ENCODE data around the gene CDH13.
A peak's percentile ranks its signal among the peaks of the same experiment; 100 is the strongest.

Gene CDH13

DNA sequence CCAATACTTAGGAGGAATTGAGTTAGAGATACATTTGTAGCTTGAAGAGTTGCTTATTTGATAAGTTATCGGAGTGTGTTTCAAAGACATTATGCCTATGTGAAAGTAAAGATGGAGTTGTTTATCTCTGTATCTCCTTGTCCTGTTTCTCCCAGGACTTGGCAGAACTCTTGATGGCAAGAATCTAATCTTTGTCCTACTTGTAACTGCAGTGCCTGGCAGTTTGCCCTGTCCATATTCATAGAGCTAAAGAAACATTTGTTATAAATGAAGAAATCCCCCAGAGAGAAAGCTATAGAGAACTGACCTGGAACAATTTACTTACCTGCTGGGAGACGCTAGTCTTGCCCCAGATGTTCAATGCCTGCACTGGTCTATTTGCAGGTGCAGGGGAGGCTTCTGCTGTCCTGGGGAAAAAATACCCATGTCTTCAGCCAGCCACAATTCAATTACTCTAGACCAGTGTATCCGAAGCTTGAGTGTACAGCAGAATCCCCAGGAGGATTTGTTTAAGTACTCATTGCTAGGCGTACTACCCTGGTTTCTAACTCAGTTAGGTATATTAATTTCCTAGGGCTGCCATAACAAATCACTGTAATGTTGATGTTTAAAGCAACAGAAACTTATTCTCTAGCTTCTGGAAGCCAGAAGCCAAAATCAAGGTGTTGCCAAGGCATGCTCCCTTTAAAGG lies 771.0 kb downstream of the CDH13 start:
- no peak for DNase-seq

DNA sequence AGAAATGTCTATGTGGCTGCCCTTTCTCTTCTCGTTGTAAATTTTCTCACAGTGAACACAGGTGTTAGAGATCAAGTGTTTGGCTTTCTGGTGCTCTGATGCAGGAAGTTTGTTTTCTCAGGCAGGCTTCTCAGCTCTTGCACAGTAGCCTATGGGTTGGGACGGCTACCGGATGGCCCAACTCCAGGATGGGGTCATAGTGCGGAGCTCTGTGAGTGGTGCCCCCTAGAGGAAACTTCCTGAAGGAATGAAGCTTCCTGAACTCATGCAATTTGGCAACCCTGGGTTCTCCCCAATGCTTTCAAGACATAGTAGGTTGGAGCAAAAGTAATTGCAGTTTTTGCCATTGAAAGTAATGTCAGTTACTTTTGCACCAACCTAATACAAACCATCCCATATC lies 773.5 kb downstream of the CDH13 start:
- DNase-seq, result no peak

- no peak for DNase-seq
These were observed 775.5 kb downstream of the CDH13 start for GRCh38 chr16:83402160-83402814.

GRCh38 chr16:83402967-83403366 lies 776.2 kb downstream of the CDH13 start:
- peak; percentile 30 for DNase-seq

DNA sequence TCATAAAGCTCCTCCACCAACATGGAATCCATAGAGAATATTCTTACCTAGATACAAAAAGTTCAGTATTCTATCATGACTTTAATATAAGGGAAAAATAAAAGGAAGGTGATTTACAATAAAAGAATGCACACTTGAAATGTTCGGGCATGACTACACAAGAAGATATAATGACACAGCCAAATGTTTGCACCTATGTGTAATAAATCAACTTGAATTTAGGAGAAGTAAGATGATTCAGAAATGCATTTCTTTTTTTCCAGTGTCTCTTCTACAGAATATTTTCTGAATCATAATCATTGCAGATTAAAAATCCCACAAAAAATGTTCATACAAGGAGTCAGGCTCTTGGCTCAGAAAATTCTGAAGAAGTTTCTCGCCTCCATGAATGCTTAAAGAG lies 777.0 kb downstream of the CDH13 start:
- DNase-seq, result no peak

- DNase-seq, result no peak
These were observed 777.5 kb downstream of the CDH13 start for GRCh38 chr16:83404261-83404660.

DNA sequence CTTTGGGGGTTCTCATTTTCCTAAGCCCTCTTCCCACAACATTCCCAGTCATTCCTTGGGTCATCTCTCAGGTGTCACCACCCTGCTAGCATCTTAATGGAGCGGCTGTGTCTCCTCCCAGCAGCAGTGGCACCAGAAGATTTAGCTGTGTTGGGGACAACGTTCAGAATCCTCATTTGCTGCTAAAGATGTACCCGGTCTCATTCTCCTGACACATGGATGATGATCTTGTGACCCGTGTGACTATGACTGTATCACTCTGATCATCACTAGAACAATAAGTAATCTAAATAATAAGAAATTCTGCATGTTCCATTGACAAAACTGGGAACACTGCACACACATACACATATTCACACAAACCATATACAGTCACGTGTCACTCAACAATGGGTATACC lies 781.2 kb downstream of the CDH13 start:
- DNase-seq, result no peak

DNA sequence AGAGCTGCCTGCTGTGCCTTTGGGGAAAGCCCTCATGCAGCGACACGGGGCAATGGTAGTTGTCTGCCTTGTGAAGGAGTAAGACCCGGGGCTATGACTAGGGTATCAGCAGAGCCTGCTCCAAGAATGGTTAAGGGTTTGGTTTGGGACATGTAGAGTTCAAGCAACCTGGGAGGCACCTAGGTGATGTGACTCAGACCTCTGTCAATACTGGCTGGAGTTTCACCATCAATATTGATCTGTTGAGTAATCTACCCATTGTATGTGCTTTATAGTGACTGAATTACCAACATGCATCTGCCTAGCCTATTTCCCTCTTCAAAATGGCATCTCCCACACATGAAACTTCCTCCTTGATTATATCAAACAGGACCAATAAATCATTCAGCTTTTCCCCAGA lies 782.6 kb downstream of the CDH13 start:
- DNase-seq, result no peak

- no peak for DNase-seq
These were observed 791.8 kb downstream of the CDH13 start for GRCh38 chr16:83418565-83418964.

GRCh38 chr16:83420206-83420760 lies 793.5 kb downstream of the CDH13 start:
- DNase-seq, result no peak

DNA sequence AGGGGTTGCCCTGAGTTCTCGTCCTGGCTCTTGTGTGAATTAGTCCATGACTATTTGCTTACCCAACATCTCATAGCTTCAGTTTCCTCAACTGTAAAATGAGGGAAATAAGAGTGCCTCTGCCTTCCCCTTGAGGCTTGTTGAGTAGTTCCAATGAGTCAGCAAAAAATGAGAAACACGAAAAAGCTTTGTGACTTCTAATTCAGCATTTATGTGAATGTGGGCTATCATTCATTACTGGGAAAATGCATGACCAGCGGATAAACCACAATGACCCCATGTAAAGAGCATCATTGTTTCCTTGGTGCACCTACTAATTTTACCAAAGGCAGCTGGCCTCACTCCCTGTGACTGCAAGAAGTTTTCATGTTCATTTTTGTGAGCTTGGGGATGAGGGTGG lies 806.4 kb downstream of the CDH13 start:
- DNase-seq, result no peak

- DNase-seq, result no peak
These were observed 810.3 kb downstream of the CDH13 start for GRCh38 chr16:83437036-83437435.

DNA sequence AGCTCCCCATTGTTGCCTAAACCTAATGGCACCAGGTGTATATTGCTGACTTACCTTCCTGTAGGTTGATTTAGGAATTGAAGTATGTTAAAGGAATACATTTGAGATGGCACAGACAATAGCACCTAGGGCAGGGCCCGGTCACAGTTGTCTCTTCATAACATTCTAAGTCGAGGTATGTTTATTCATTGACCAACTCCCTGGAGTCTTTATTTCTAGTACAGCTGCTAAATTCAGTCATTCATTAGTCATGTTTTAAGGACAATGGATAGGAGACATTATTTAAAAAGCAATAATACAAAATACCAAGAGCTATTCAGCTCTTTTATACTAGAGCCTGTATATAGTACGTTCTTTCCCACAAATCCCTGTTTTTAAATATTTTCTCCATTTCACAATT lies 811.6 kb downstream of the CDH13 start:
- no peak for DNase-seq

GRCh38 chr16:83439412-83439811 lies 812.6 kb downstream of the CDH13 start:
- DNase-seq, result no peak

GRCh38 chr16:83441517-83441916 lies 814.7 kb downstream of the CDH13 start:
- DNase-seq, result no peak

- DNase-seq, result no peak
These were observed 817.2 kb downstream of the CDH13 start for GRCh38 chr16:83443972-83444371.

- DNase-seq, result no peak
These were observed 820.8 kb downstream of the CDH13 start for GRCh38 chr16:83447560-83447959.

- DNase-seq, result no peak
These were observed 823.1 kb downstream of the CDH13 start for GRCh38 chr16:83449861-83450260.

DNA sequence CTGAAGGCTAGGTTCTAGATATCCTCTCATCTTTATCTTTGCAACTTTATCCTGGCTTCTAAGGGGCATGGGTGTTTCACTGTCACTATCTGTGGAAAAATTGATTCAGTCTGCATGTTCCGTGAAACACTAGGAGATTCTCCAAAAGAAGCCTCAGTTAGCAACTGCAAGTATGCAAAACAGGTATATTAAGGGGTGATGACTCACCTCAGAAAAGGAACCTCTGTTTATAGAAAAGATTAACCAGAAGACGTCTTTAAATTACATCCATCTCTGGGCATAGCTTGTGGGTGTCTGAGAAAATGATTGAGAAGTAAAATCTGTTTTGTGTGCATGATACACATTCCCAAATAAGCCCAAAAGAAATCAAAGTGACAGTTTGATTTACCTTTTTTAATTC lies 827.2 kb downstream of the CDH13 start:
- DNase-seq, result no peak

DNA sequence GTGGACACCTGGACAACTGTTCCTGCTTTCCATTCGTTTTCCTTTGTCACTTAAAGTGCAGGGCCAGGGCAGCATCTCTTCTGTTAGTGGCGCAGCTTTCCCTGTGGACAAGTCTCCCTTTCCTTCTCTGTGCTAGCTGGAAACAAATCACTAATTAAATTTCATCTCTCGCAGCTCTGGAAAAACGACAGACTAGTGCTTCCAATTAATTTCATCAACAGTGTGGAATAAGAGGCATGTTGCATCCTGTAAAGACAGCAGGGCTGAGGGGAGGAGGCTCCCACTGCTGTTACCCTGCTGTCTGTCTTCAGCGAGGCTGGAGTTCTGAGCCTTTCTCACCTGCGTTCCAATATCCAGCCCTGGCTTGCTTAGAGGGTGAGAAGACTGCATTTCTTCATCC lies 828.9 kb downstream of the CDH13 start:
- DNase-seq, result no peak

- DNase-seq, result no peak
These were observed 830.2 kb downstream of the CDH13 start for GRCh38 chr16:83456934-83457333.

- DNase-seq, result no peak
These were observed 831.8 kb downstream of the CDH13 start for GRCh38 chr16:83458612-83459011.

- no peak for DNase-seq
These were observed 838.2 kb downstream of the CDH13 start for GRCh38 chr16:83464991-83465390.

DNA sequence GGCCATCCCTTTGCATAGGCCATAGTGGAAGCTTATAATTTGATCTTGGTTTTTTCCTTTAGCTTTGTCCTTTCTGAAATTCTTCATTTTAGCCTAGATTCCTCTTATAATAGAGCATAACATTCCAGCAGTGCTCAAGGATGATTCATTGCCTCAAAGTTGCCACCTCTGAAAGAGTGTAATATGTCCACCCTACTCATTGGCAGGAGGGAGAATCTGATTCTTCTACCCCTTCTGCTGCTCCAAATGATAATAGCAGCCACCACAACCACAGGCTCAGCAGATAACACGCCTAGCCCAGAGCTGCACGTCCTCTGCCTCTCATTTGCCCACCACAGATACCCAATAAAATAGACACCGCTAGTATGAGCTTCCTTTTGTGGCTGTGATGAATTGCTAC lies 843.6 kb downstream of the CDH13 start:
- no peak for DNase-seq
